ENCODE results near the gene MAP4.

The MAP4 gene

DNA sequence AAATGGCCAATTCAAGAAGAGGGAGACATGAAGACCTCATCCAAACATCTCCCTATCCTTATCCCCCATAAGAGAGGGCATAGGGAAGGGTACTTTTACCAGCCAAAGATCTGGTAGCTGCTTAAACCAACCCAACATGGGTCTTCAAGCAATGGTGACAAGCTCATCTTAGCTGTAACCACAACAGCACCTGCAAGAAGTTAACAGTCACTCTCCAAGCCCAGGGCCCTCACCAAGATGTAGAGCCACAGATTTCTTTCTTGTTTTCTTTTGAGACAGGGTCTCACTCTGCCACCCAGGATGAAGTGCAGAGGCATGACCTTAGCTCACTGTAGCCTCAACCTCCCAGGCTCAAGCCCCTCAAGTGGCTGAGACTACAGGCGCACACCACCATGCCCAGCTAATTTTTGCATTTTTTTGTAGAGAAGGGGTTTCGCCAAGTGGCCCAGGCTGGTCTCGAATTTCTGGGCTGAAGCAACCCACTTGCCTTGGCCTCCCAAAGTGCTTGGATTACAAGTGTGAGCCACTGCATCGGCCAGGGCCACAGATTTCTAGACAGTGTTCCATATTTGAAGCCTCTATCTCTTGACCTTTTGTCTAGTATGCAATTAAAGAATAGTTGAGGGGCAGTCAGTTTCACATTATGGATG, 156.1 kb downstream of the MAP4 start:
- no peak for DNase-seq

DNA sequence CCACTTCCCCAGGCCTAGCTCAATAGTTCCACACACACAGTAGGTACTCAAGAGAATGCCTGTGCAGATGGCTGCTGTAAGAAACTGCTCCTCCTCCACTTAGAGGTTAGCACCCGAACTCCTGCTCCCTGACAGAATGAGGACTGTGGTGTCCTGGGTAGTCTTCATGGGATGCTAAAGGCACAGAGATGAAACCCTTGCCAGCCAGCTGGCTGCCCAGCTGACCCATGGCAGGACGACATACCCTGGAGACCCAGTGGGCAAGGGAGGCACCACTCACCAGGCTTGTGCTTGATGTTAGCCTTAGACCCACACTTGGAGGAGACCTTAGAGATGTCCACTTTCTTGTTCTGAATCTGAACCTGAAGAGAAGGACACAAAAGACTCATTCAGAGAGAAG, 159.1 kb downstream of the MAP4 start:
- DNase-seq: no peak

DNA sequence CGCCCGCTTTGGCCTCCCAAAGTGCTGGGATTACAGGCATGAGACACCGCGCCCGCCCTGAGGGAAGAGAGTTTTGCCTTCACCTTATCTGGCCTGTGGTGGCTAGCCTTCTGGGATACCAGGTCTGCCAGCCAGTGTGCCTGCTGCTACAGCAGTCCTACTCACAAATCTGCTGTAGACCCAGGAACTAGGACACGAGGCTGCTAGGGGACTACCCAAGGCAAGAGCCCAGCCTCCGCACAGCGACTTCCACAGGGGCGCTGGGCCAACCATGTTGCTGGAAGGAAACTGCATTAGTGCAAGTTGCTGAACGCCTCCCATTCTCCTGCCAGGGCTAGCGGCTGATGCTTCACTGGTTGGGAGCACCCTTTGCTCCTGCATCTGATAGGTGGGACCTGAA, 159.5 kb downstream of the MAP4 start:
- DNase-seq: no peak

DNA sequence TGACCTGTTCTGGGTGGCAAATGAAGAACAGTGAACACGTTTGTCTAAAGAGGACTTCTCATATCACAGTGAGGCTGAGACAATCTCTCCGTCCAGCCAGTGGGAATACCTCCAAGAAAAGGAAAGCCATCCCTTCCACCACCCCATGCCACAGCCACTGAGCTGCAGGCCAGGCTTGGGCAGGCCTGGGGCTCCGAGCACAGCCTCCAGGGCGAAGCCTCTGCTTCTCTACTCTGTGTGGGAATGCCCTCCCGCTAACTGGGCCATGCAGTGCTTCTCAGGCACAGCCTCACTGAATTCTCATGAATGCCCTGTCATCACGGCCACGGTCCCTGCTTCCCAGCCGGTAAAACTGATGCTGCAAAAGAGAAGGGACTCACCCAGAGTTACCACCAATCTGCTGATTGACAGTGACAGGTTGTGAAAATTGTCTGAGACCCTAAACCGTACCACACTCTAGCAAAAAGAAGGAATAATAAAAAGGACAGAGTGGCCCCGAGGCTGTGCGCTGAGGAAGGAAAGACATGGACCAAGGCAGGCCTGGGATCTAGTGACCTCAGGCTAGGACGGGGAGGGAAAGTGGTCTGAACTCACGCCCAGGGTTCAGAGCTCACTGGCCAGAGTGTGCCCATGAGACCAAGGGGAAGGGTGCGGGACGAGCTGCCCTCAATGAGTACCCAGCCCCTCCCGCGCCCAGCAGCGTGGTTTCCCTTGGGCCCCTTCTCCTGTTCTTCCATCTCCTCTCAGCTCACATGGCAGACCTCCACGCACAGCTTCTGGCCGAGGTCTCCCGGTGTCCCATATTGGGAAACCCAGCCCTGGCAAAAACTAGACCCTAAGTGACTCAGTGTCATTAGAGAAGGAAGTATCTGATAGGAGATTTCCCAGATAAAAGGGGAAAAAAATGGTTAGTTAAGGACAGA, 160.5 kb downstream of the MAP4 start:
- DNase-seq: no peak

DNA sequence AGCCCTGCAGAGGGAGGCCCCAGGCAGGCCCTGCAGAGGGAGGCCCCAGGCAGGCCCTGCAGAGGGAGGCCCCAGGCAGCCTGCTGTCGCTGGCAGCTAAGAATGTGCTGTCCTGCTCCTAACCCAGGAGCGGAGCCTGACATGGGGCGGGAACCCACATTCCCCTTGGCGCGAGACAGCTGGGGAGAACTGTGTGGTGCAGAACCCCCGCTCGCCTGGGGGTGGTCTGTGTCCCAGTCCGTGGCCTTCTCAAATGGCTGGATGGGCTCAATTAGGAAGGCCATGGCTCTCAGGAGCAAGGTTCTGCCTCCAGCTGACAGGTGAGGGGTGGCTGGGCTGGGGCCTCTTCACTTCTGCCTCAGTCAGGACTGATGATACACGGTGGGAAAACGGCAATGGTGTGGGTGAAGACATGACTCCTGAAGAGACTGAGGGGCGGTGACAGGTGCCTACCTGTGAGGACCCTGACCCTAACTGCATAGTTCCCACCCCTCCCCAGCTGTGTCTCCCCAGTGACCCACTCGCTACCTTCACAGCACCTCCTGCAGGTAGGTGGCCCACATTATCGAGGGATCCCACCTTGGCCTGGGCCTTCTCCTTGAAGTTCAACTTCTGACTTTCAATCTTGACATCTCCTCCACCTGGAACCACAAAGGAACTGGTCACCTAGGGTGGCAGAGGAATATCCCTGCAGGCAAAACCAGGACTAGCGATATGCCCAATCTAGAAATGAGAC, 161.3 kb downstream of the MAP4 start:
- DNase-seq: no peak

DNA sequence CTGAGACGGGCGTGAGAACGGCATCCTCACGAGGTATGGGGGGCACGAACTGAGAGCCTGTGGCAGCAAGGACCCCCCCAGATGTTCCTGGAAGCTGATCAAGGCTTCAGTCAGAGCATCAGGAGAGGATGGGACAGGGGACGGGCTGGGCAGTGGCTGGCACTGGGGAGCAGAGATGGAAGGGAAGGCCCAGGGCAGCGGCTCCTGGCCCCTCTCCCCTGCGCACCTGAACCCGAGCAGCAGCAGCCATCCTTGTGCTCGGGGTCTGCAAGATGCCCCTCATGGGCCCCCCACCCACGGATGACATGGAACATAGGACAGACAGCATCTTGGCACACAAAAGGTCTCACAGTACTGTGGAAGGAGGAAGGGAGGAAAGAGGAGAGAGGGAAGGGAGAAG, 161.9 kb downstream of the MAP4 start:
- no peak for DNase-seq

DNA sequence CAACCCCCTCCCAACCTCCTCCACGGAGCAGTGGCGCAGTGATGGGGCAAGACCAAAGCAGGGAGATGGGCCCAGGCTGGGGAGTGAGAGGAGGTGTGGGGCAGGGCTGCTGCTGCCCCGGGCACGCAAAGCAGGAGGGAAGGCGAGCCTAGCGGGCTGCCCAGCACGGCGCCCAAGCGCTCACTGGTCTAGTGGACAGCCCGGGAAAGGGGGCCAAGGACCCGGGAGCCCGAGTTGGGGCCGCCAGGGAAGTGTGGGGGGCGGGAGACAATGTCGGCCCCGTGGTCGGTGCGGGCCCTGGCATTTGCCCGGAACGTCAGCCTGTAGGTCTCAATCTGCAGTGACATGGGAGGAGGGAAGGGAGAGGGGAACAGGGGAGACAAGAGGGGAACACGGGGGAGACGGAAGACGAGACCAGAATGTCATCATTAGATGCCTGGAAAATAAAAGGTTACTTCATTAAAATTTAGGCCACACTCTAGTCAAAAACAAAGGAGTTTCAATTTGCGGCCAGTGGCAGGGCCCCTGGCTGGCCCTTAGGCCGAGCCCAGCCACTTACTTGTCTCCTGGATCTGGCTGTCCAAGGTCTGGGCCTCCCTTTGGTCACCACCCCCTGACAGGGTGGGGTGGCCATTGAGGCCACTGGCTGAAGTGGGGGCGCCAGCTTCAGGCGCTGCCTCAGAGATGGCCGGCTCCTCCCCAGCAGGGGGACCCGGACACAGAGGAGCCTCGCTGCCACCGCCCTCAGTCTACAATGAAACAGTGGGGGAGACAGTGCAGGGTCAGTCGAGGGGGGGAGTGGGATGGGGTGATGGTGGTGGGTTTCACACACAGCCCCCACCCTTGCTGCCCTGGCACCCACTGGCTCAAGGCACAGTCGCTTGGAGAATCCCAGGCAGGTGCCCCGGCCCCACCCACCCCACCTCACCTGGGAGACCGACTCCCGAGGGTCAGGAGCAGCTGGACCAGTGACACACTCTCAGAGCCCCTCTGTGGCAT, 163.3 kb downstream of the MAP4 start:
- no peak for DNase-seq

DNA sequence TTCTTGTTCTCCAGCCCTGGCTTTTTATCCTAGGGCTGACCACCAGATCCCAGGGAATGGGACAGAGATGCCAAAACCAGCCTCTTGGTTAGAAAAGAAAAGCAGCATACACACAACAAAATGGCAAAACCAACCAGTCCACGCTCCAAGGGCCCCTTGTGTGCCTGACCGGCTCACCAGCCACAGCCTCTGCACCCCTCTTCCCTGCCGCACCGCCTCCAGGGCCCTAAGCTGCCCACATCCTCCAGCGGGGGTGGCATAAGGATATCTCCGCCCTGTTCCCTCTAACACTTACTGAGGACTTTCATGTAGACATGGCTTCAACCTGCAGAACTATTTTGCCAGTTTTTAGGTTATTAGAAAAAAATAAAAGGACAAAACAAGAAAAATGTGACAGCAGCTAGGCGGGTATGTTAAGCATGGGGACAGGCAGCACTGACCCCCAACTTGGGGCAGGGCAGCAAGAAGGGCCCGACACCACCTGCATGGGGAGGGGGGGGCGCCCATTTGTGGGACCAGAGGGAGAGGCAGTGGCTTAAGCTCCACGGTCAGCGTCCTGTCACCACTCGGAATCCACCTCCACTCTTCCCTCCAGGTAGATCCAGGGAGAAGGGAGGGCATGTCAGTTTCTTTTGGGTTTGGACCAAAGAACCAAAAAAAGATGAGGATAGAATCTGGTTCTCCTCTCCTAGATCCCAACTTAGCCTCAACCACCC, 164.2 kb downstream of the MAP4 start:
- DNase-seq: no peak

DNA sequence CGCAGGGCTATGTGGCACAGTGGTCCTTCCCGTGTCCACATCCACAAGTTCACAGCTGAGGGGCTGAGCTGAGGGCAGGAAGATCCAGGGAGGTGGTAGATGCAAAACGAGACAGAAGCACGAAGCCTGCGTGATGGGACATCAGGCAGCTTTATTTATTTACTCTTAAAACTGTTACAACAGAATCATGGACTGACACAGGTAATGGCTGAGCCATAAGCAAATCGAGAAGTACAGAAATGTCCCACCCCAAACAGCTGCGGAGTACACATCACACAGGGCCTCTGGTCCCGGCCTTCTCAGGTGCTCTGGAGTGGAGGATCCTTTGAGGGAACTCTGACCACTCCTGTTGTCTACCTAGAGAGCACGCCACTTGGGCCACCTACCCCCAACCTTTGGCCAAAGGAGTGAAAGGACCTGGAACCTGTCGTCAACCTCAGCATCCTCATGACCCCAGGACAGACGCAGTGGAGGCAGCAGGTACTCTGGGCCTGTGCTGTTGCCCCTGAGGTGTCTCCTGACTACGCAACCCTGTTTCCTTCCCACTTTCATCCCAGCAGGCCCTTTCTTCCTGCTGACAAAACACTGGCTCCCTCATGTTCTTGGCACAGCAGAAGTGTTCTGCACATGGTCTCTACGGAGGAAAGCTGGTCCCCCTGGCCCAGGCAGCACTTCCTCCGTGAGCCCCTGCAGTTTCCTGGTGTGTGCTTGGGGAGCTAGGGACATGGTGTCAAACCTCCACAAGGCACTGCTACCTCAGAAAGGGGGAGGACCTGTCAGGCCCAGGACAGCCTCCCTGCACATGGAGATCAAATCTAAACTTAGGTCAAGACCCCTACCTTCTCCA, 165.4 kb downstream of the MAP4 start:
- DNase-seq: no peak

DNA sequence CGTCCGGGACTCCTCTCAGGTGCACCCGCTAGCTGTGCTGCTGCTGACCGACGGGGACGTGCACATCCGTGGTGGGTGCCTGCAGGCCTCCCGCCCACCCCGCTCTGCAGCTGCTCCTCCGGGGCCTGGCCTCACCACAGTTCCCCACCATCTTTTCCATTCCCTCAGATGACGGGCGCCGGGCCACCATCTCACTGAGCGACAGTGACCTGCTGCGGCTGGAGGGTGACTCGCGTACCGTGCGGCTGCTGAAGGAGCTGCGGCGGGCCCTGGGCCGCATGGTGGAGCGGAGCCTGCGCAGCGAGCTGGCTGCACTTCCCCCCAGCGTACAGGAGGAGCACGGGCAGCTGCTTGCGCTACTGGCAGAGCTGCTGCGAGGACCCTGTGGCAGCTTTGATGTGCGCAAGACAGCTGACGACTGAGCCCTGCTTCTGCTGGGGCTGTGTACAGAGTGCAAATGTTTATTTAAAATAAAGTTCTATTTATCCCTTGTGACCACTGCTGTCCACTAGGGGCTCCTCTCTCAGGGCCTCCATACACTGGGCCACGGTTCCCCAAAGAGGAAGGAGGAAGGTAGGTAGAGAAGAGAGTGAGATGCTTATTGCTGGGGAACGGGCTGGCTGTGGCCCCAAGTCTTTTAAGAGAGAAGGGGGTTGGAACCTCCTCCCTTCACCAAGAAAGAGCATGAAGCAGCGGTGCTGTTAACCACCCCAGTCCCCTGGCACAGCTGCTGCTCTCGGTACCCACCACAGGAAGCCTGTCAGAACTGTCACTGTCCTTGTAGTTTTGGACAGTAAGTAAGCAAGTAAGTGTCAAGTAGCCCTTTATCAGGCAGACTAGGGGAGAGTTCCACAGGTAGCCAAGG, 166.3 kb downstream of the MAP4 start:
- no peak for DNase-seq

DNA sequence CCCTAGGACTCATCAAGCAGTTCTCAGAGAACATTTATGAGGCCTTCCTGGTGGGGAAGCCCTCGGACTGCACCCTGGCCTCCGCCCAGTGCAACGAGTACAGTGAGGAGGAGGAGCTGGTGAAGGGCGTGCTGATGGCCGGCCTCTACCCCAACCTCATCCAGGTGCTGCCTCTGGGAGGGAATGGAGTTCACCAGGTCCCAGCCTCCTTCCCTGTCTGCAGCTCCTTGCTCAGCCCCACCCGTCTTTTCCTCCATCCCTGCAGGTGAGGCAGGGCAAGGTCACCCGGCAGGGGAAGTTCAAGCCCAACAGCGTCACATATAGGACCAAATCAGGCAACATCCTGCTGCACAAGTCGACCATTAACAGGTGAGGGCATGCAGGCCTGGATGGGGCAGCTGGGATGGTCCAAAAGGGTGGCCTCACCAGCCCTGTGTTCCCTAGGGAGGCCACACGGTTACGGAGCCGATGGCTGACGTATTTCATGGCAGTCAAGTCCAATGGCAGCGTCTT, 167.0 kb downstream of the MAP4 start:
- no peak for DNase-seq

DNA sequence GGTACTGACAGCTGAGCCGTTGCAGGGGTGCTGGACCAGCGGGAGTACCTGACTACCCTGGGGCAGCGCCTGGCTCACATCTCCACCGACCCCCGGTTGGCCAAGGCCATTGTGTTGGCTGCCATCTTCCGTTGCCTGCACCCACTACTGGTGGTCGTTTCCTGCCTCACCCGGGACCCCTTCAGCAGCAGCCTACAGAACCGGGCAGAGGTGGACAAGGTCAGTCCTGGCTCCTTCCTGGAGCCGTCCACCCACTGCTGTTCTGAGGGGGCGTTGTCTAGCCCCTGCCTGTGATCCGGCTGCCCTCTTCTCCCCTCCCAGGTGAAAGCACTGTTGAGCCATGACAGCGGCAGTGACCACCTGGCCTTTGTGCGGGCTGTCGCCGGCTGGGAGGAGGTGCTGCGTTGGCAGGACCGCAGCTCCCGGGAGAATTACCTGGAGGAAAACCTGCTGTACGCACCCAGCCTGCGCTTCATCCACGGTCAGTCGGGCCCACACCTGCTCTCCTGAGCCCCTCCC, 167.6 kb downstream of the MAP4 start:
- no peak for DNase-seq

DNA sequence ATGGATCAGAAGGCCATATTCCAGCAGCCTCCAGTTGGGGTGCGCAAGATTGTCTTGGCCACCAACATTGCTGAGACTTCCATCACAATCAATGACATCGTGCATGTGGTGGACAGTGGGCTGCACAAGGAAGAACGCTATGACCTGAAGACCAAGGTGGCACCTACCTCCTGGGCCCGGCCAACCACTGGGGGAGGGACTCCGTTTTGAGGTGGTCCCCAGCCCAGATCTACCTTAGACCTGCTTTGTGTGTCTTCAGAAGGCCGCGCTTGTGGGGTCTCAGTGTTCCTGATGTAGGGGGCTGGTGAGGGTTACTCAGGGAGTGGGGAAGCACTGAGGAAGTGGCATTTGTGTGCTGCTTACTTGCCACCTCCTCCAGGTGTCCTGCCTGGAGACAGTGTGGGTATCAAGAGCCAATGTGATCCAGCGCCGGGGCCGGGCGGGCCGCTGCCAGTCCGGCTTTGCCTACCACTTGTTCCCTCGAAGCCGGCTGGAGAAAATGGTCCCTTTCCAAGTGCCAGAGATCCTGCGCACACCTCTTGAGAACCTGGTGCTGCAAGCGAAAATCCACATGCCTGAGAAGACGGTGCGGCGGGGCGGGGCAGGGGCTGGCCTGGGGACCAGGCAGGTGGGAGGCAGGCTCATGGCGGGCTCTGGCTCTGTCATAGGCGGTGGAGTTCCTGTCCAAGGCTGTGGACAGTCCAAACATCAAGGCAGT, 168.3 kb downstream of the MAP4 start:
- no peak for DNase-seq

DNA sequence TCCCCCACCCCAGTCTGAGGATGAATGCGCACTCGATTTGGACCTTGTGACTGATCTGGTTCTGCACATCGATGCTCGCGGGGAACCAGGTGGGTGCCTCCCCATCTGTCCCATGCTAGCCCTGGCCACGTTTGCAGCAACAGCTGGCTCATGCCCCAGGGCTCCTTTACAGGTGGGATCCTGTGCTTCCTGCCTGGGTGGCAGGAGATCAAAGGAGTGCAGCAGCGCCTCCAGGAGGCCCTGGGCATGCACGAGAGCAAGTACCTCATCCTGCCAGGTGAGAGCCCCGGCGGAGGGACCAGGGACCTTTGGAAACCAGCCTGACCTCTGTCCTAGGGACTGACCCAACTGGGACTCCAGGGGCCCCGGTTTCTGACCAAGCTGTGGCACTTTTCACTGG, 169.0 kb downstream of the MAP4 start:
- no peak for DNase-seq

DNA sequence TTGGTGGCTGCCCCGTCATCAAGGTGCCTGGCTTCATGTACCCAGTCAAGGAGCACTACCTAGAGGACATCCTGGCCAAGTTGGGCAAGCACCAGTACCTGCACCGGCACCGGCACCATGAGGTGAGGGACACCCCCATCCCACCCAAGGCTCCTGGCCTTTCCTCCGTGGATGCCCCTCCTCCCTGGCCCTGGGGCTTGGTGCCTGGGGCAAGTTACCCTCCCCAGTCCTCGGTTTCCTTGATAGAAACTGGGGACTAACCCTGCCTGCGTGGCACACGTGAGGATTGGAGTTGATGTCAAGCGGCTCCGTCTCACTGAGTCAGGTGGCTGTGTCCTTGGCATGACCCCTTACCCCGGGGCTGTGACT, 169.4 kb downstream of the MAP4 start:
- no peak for DNase-seq

DNA sequence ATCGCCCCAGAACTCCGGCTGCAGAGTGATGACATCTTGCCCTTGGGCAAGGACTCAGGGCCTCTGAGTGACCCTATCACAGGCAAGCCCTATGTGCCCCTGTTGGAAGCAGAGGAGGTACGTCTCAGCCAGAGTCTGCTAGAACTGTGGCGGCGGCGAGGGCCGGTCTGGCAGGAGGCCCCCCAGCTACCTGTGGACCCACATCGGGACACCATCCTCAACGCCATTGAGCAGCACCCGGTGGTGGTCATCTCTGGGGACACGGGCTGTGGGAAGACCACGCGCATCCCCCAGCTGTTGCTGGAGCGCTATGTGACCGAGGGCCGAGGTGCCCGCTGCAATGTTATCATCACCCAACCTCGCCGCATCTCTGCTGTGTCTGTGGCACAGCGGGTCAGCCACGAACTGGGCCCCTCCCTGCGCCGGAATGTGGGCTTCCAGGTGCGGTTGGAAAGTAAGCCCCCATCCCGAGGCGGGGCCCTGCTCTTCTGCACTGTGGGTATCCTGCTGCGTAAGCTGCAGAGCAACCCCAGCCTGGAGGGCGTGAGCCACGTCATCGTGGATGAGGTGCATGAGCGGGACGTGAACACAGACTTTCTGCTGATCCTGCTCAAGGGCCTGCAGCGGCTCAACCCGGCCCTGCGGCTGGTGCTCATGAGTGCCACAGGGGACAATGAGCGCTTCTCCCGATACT, 169.9 kb downstream of the MAP4 start:
- no peak for DNase-seq

DNA sequence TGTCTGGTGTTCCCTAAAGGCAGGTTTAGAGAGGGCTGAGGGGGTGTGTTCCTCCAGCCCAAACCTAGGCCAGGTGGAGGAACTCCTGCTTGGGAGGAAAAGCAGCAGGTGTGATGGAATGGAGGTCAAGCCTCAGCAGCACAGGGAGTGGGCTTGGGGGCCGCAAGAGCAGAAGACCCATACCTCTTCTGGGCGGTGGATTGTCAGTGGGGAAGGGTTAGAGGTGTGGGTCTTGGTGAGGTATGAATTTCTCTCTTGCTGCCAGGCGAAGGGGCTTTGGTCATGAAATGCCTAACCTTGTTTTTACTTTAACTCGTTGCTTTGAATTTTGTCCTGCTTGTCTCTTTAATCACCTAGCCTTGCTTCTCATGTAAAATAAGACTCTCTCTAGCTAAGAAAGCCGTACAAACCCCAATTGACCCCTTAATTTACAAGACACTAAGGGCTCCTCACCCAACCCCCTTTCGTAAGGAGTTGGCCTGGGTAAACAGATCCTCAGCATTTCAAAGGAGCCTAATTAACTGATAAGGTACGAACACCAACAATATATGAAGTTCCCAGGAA, 174.3 kb downstream of the MAP4 start:
- DNase-seq: no peak

DNA sequence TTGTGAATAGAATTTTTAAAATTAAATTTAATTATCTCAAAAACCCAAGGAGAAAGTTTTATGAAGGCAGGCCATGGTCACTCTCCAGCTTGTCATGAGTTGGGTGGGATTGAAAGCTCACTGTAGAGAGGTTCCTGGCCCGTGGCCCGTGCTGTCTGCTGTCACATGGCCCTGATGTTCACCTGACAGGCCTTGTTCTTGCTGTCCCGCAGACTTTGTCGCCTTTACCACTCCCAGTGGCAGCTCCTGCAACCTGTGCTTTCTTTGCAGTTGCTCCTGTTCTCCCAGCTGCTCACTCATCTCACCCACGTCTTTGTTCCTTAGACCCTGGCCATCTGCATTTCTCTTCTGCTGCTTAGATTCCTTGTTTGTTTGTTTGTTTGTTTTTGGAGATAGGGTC, 177.7 kb downstream of the MAP4 start:
- no peak for DNase-seq

Measured in NCI-H1417 treated with DMSO at 0.1 percent for 48 hours (cell line).